IMR-90 (cell line): ENCODE results near the gene PHACTR3. TPM values are rescaled to one million over a fixed set of nuclear protein-coding genes. Genes with fewer than 3 reads are reported as not detected.

ENCODE experiments used
- ATAC-seq: fragments of 200-7000 bp; cut with Tn5 transposase; 2 replicates; pipeline ENCODE4 v1.9.1; 2020; ENCODE audit warnings: low read depth, mild to moderate bottlenecking, moderate library complexity
- BruUV-seq: library from RNA; stranded (reverse); fragments of 400-500 nt; replicated peaks from 2 replicates; lab custom pipeline; 2021; lab: Mats Ljungman, UMichigan
- CTCF ChIA-PET: fragments of 300-600 bp; formaldehyde crosslinking; extraction: SDS; loops from one replicate; lab custom pipeline; 2021; ENCODE audit warnings: antibody characterized with exemption; lab: Yijun Ruan, JAX
- POLR2A ChIA-PET: fragments of 300-600 bp; sonication (Branson Sonifier 250); formaldehyde crosslinking; loops from one replicate; lab custom pipeline; 2022; ENCODE audit warnings: antibody characterized with exemption; ENCODE audit not compliant: unreplicated experiment; lab: Charles Lee
- DNase-seq: peaks from one replicate; pipeline ENCODE4 v3.0.0; 2013
- H2AFZ ChIP-seq: replicated peaks from 2 replicates; pipeline ENCODE3; 2013; ENCODE audit warnings: low read length, mild to moderate bottlenecking; ENCODE audit not compliant: poor library complexity
- H2AK5ac ChIP-seq: 2 replicates; pipeline ENCODE4 v1.6.1; 2013; ENCODE audit warnings: low read depth, low read length, inconsistent platforms
- H2AK9ac ChIP-seq: replicated peaks from 2 replicates; pipeline ENCODE3; 2013; ENCODE audit warnings: mild to moderate bottlenecking, low read depth, low read length, moderate library complexity; ENCODE audit not compliant: poor library complexity
- H2BK120ac ChIP-seq: 2 replicates; pipeline ENCODE4 v1.6.1; 2013; ENCODE audit warnings: low read depth, low read length, inconsistent platforms
- H2BK15ac ChIP-seq: 3 replicates; pipeline ENCODE4 v1.6.1; 2013; ENCODE audit warnings: low read depth, low read length, inconsistent platforms
- H2BK20ac ChIP-seq: 2 replicates; pipeline ENCODE4 v1.6.1; 2013; ENCODE audit warnings: low read depth, mild to moderate bottlenecking, inconsistent platforms, low read length, moderate library complexity
- H2BK5ac ChIP-seq: 2 replicates; pipeline ENCODE4 v1.6.1; 2013; ENCODE audit warnings: mild to moderate bottlenecking, low read depth, low read length, inconsistent platforms; ENCODE audit not compliant: poor library complexity, severe bottlenecking
- H3K14ac ChIP-seq: replicated peaks from 2 replicates; pipeline ENCODE4 v1.6.1; 2013; ENCODE audit warnings: low read depth, low read length, inconsistent platforms
- H3K18ac ChIP-seq: 2 replicates; pipeline ENCODE4 v1.6.1; 2013; ENCODE audit warnings: low read depth, low read length, control low read depth
- H3K23ac ChIP-seq: 2 replicates; pipeline ENCODE4 v1.6.1; 2013; ENCODE audit warnings: low read depth, low read length, inconsistent platforms
- H3K27ac ChIP-seq: 2 replicates; pipeline ENCODE4 v1.5.1; 2013; ENCODE audit warnings: mild to moderate bottlenecking, control low read depth, low read length; ENCODE audit not compliant: insufficient read depth
- H3K27me3 ChIP-seq: 2 replicates; pipeline ENCODE4 v1.6.1; 2013; ENCODE audit warnings: low read length; ENCODE audit not compliant: control insufficient read depth, insufficient read depth
- H3K36me3 ChIP-seq: 2 replicates; pipeline ENCODE4 v1.6.1; 2013; ENCODE audit warnings: low read length, mixed read lengths; ENCODE audit not compliant: control insufficient read depth, insufficient read depth
- H3K4ac ChIP-seq: 2 replicates; pipeline ENCODE4 v1.6.1; 2013; ENCODE audit warnings: low read depth, low read length, inconsistent platforms
- H3K4me1 ChIP-seq: 2 replicates; pipeline ENCODE4 v1.6.1; 2013; ENCODE audit warnings: low read length, mixed read lengths; ENCODE audit not compliant: control insufficient read depth, insufficient read depth
- H3K4me2 ChIP-seq: 2 replicates; pipeline ENCODE4 v1.6.1; 2013; ENCODE audit warnings: low read depth, mild to moderate bottlenecking, control low read depth, low read length, moderate library complexity
- H3K4me3 ChIP-seq: 2 replicates; pipeline ENCODE4 v1.5.1; 2013; ENCODE audit warnings: low read depth, mild to moderate bottlenecking, control low read depth, low read length, moderate library complexity; ENCODE audit not compliant: insufficient read depth
- H3K56ac ChIP-seq: 2 replicates; pipeline ENCODE4 v1.6.1; 2013; ENCODE audit warnings: low read length, inconsistent platforms; ENCODE audit not compliant: insufficient read depth; ENCODE audit errors: extremely low read depth
- H3K79me1 ChIP-seq, 2 experiments: 2 replicates each; pipeline ENCODE4 v1.6.1; 2013; ENCODE audit warnings: low read length in 2 of 2, inconsistent platforms in 1 of 2, low read depth in 1 of 2
- H3K9ac ChIP-seq: 2 replicates; pipeline ENCODE4 v1.6.1; 2013; ENCODE audit warnings: low read depth, low read length, control low read depth
- H3K9me1 ChIP-seq: 2 replicates; pipeline ENCODE4 v1.6.1; 2013; ENCODE audit warnings: low read length, inconsistent platforms; ENCODE audit not compliant: insufficient read depth
- H3K9me3 ChIP-seq: 2 replicates; pipeline ENCODE4 v1.6.1; 2013; ENCODE audit warnings: low read length; ENCODE audit not compliant: control insufficient read depth, insufficient read depth
- H4K20me1 ChIP-seq: 2 replicates; pipeline ENCODE4 v1.6.1; 2013; ENCODE audit warnings: low read length, inconsistent platforms; ENCODE audit not compliant: insufficient read depth
- H4K5ac ChIP-seq: 2 replicates; pipeline ENCODE4 v1.6.1; 2013; ENCODE audit warnings: mild to moderate bottlenecking, low read depth, low read length, control low read depth
- H4K8ac ChIP-seq, 2 experiments: 2 replicates each; pipeline ENCODE4 v1.6.1; 2013; ENCODE audit warnings: low read depth in 2 of 2, low read length in 2 of 2, control low read depth in 1 of 2, inconsistent platforms in 1 of 2
- H4K91ac ChIP-seq: 2 replicates; pipeline ENCODE4 v1.6.1; 2013; ENCODE audit warnings: low read depth, low read length, inconsistent platforms; ENCODE audit not compliant: insufficient read depth
- CEBPB ChIP-seq: IDR thresholded peaks from 2 replicates; pipeline ENCODE4 v1.6.1; 2012; ENCODE audit warnings: low read depth, low read length, improper control_type of control experiment
- CHD1 ChIP-seq: IDR thresholded peaks from 2 replicates; pipeline ENCODE4 v1.6.1; 2012; ENCODE audit warnings: low read depth, low read length, improper control_type of control experiment
- ELK1 ChIP-seq: fragments of 150-350 bp; IDR thresholded peaks from 2 replicates; pipeline ENCODE4 v1.6.1; 2016; ENCODE audit warnings: low read depth, mild to moderate bottlenecking, low read length, moderate library complexity, borderline replicate concordance
- FOS ChIP-seq: fragments of 150-350 bp; IDR thresholded peaks from 2 replicates; pipeline ENCODE4 v1.6.1; 2016; ENCODE audit warnings: low read depth, low read length
- MAFK ChIP-seq: IDR thresholded peaks from 2 replicates; pipeline ENCODE4 v1.6.1; 2012; ENCODE audit warnings: low read depth, low read length, improper control_type of control experiment
- MAZ ChIP-seq: IDR thresholded peaks from 2 replicates; pipeline ENCODE4 v1.6.1; 2012; ENCODE audit warnings: low read depth, mild to moderate bottlenecking, low read length, improper control_type of control experiment, moderate library complexity, borderline replicate concordance
- MXI1 ChIP-seq: IDR thresholded peaks from 2 replicates; pipeline ENCODE4 v1.6.1; 2012; ENCODE audit warnings: low read depth, mild to moderate bottlenecking, low read length, moderate library complexity, borderline replicate concordance
- NFE2L2 ChIP-seq: fragments of 150-350 bp; IDR thresholded peaks from 2 replicates; pipeline ENCODE4 v1.6.1; 2016; ENCODE audit warnings: low read depth, mild to moderate bottlenecking, low read length
- POLR2A ChIP-seq: IDR thresholded peaks from 2 replicates; pipeline ENCODE4 v1.6.1; 2012; ENCODE audit warnings: mild to moderate bottlenecking, low read depth, low read length
- RAD21 ChIP-seq: IDR thresholded peaks from 2 replicates; pipeline ENCODE4 v1.6.1; 2012; ENCODE audit warnings: low read length, improper control_type of control experiment
- RCOR1 ChIP-seq: IDR thresholded peaks from 2 replicates; pipeline ENCODE4 v1.6.1; 2012; ENCODE audit warnings: mild to moderate bottlenecking, low read length, improper control_type of control experiment; ENCODE audit not compliant: insufficient replicate concordance
- SMC3 ChIP-seq: fragments of 150-350 bp; IDR thresholded peaks from 2 replicates; pipeline ENCODE4 v1.6.1; 2016; ENCODE audit warnings: low read depth, mild to moderate bottlenecking, antibody characterized with exemption, low read length, moderate library complexity
- USF2 ChIP-seq: fragments of 150-350 bp; IDR thresholded peaks from 2 replicates; pipeline ENCODE4 v1.6.1; 2017; ENCODE audit warnings: mild to moderate bottlenecking, antibody characterized with exemption, low read length, low read depth
- WGBS, 2 experiments: methylation state at CpG; one replicate each; pipeline versions ENCODE4 v1.1.5 to v1.1.7; 2013; ENCODE audit warnings: missing lambda C conversion rate in 2 of 2; ENCODE audit not compliant: insufficient read length in 1 of 2; ENCODE audit errors: extremely low coverage in 2 of 2; 5-methylcytosine and 5-hydroxymethylcytosine counted together
- dilution Hi-C: fragments of 300-500 bp; cut with HindIII; formaldehyde crosslinking; loops from one replicate; pipeline ENCODE4 v1.14.3; 2018; ENCODE audit warnings: low sequenced_read_pairs; ENCODE audit not compliant: unreplicated experiment
- in situ Hi-C: fragments of 300-500 bp; cut with MboI; formaldehyde crosslinking; loops from 3 replicates; pipeline ENCODE4 v1.14.3; 2019; ENCODE audit warnings: low sequenced_read_pairs, inconsistent platforms, mixed read lengths
- intact Hi-C: fragments of 100-400 bp; cut with micrococcal nuclease; formaldehyde crosslinking; loops from 2 replicates; pipeline ENCODE4 v1.10.0; 2022
- polyA plus RNA-seq, 3 experiments: library from polyadenylated mRNA; depleted of rRNA; stranded (reverse); fragments of >200 nt; gene quantifications; 2 replicates each; pipeline ENCODE4 v1.2.3, GENCODE V29; 2012; ENCODE audit warnings: low replicate concordance in 1 of 3
- total RNA-seq: library from RNA; depleted of rRNA; stranded (reverse); fragments of >200 nt; gene quantifications from 2 replicates; pipeline ENCODE4 v1.2.3, GENCODE V29; 2012
- TF ChIP-seq, protein P1 (sequence below): conservative IDR thresholded peaks from 2 replicates; pipeline ENCODE4 v1.5.1; 2012; ENCODE audit warnings: mild to moderate bottlenecking, low read depth, low read length, improper control_type of control experiment

Gene PHACTR3
- total and polyA plus RNA-seq, 2 of the 4 experiments (the other 2 are of a cell fraction): not detected

GRCh38 chr20:59683181-59683580 is 78.8 kb downstream of the PHACTR3 start:
- no peak for DNase-seq
- dilution Hi-C loops: no loop called here
- BruUV-seq: no TSS peak

More at GRCh38 chr20:59683181-59683580, 78.8 kb downstream of the PHACTR3 start:
- no CpG with 5 or more reads among the region's 7 CpGs for WGBS, 2 experiments
- no peak overlapping the region for H4K5ac ChIP-seq
- no peak overlapping the region for H2BK20ac ChIP-seq
- POLR2A ChIA-PET: no interaction called here
- no peaks in the 10 kb centered on the region for H3K9me1 ChIP-seq
- H2AFZ ChIP-seq: no peak overlapping the region
- TF ChIP-seq CEBPB: no peak
- TF ChIP-seq CHD1: no peak
- TF ChIP-seq USF2: no peak
- no peak for TF ChIP-seq MAZ
- TF ChIP-seq MAFK: no peak
- no peak for TF ChIP-seq NFE2L2
- no peak for TF ChIP-seq ELK1
- no peak for TF ChIP-seq RAD21
- TF ChIP-seq SMC3: no peak
- TF ChIP-seq MXI1: no peak
- no peak for TF ChIP-seq FOS
- TF ChIP-seq RCOR1: no peak
- TF ChIP-seq, protein P1, sequence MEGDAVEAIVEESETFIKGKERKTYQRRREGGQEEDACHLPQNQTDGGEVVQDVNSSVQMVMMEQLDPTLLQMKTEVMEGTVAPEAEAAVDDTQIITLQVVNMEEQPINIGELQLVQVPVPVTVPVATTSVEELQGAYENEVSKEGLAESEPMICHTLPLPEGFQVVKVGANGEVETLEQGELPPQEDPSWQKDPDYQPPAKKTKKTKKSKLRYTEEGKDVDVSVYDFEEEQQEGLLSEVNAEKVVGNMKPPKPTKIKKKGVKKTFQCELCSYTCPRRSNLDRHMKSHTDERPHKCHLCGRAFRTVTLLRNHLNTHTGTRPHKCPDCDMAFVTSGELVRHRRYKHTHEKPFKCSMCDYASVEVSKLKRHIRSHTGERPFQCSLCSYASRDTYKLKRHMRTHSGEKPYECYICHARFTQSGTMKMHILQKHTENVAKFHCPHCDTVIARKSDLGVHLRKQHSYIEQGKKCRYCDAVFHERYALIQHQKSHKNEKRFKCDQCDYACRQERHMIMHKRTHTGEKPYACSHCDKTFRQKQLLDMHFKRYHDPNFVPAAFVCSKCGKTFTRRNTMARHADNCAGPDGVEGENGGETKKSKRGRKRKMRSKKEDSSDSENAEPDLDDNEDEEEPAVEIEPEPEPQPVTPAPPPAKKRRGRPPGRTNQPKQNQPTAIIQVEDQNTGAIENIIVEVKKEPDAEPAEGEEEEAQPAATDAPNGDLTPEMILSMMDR: no peak
- no peak for TF ChIP-seq POLR2A
- H2BK15ac ChIP-seq: no peak overlapping the region
- no peak overlapping the region for H2BK120ac ChIP-seq
- no peak for ATAC-seq
- H3K4me1 ChIP-seq: no peaks in the 10 kb centered on the region
- H4K20me1 ChIP-seq: no peaks in the 10 kb centered on the region
- no peak overlapping the region for H3K23ac ChIP-seq
- H2AK9ac ChIP-seq: no peak overlapping the region
- no peak overlapping the region for H3K27ac ChIP-seq
- H3K9ac ChIP-seq: no peak overlapping the region
- H3K14ac ChIP-seq: no peak overlapping the region
- intact Hi-C loops: no loop called here
- no peak overlapping the region for H3K18ac ChIP-seq
- H3K27me3 ChIP-seq: no peaks in the 10 kb centered on the region
- no peak overlapping the region for H4K91ac ChIP-seq
- no peak overlapping the region for H3K56ac ChIP-seq
- CTCF ChIA-PET: no interaction called here
- no peaks in the 10 kb centered on the region for H3K36me3 ChIP-seq
- no peak overlapping the region for H4K8ac ChIP-seq
- H3K4me2 ChIP-seq: no peak overlapping the region
- no peaks in the 10 kb centered on the region for H3K79me1 ChIP-seq
- no peak overlapping the region for H2AK5ac ChIP-seq
- H3K4me3 ChIP-seq: no peak overlapping the region
- in situ Hi-C loops: no loop called here
- H3K4ac ChIP-seq: no peak overlapping the region
- H3K9me3 ChIP-seq: peaks cover 24% of the 10 kb centered on the region
- H2BK5ac ChIP-seq: no peak overlapping the region
